HCT116 (cell line): ENCODE results near the gene FAM210B. TPM values are rescaled to one million over a fixed set of nuclear protein-coding genes. Genes with fewer than 3 reads are reported as not detected.

ENCODE experiments used
- ATAC-seq: fragments of 200-7000 bp; cut with Tn5 transposase; 2 replicates; pipeline ENCODE4 v1.9.1; 2020; ENCODE audit warnings: mild to moderate bottlenecking, moderate library complexity
- BruUV-seq: library from RNA; stranded (reverse); fragments of 400-500 nt; replicated peaks from 2 replicates; lab custom pipeline; 2021; lab: Mats Ljungman, UMichigan
- CTCF ChIA-PET: fragments of 300-600 bp; sonication (Branson Sonifier 250); formaldehyde crosslinking; loops from one replicate; lab custom pipeline; 2021; ENCODE audit warnings: antibody characterized with exemption; lab: Charles Lee
- POLR2A ChIA-PET: fragments of 300-600, 350-600 bp; sonication (Branson Sonifier 250); formaldehyde crosslinking; loops from one replicate; lab custom pipeline; 2021; ENCODE audit warnings: antibody characterized with exemption; lab: Charles Lee
- RAD21 ChIA-PET, 2 experiments: fragments of 300-600 bp; sonication (Branson Sonifier 250); formaldehyde crosslinking; loops; one replicate each; lab custom pipeline; 2023; ENCODE audit warnings: low total read pairs in 2 of 2; ENCODE audit not compliant: uncharacterized antibody in 2 of 2, unreplicated experiment in 2 of 2, low non-redundant PET in 1 of 2; lab: Charles Lee
- DNase-seq: peaks from one replicate; pipeline ENCODE4 v3.0.0-alpha.2; 2010; ENCODE audit warnings: low read depth, low spot score
- H2AFZ ChIP-seq: fragments of 200-600 bp; shearing (Covaris generic), sonication (generic); 2 replicates; pipeline ENCODE4 v1.6.1; 2017; ENCODE audit warnings: low read depth, mixed run types, mixed read lengths, antibody characterized with exemption, low read length; ENCODE audit not compliant: poor library complexity, severe bottlenecking
- H3K27ac ChIP-seq: 2 replicates; pipeline ENCODE4 v1.5.1; 2012; ENCODE audit warnings: low read depth, low read length
- H3K27me3 ChIP-seq: fragments of 200-600 bp; sonication (generic); 2 replicates; pipeline ENCODE4 v1.6.1; 2016; ENCODE audit warnings: mixed run types, low read length, mixed read lengths; ENCODE audit not compliant: insufficient read depth
- H3K36me3 ChIP-seq, 2 experiments: fragments of 200-500 bp in 1 of 2; fragments of 200-600 bp in 1 of 2; sonication (Bioruptor generic) in 1 of 2; sonication (generic) in 1 of 2; 2 replicates each; pipeline versions ENCODE4 v1.5.1 to v1.6.1; 2014 to 2016; ENCODE audit warnings: low read length in 2 of 2, inconsistent platforms in 1 of 2, mixed read lengths in 1 of 2, mixed run types in 1 of 2; ENCODE audit not compliant: insufficient read depth in 2 of 2, control insufficient read depth in 1 of 2
- H3K4me1 ChIP-seq, 2 experiments: fragments of 200-600 bp in 1 of 2; sonication (generic) in 1 of 2; 2 replicates each; pipeline versions ENCODE4 v1.5.1 to v1.6.1; 2012 to 2017; ENCODE audit warnings: low read length in 2 of 2, inconsistent platforms in 1 of 2, mild to moderate bottlenecking in 1 of 2, mixed read lengths in 1 of 2, mixed run types in 1 of 2, moderate library complexity in 1 of 2; ENCODE audit not compliant: insufficient read depth in 2 of 2, control insufficient read depth in 1 of 2
- H3K4me2 ChIP-seq: fragments of 200-600 bp; sonication (generic); 2 replicates; pipeline ENCODE4 v1.6.1; 2017; ENCODE audit warnings: mixed run types, low read length, mixed read lengths
- H3K4me3 ChIP-seq, 2 experiments: fragments of 200-600 bp in 1 of 2; sonication (generic) in 1 of 2; replicated peaks in 1 of 2; 2 replicates each; pipeline ENCODE4 v1.5.1; 2011 to 2016; ENCODE audit warnings: low read length in 2 of 2, control low read depth in 1 of 2, low read depth in 1 of 2, mild to moderate bottlenecking in 1 of 2, mixed read lengths in 1 of 2, mixed run types in 1 of 2
- H3K79me2 ChIP-seq: fragments of 200-600 bp; sonication (generic); 2 replicates; pipeline ENCODE4 v1.6.1; 2017; ENCODE audit warnings: mild to moderate bottlenecking, mixed run types, low read length, moderate library complexity, mixed read lengths; ENCODE audit not compliant: insufficient read depth
- H3K9ac ChIP-seq: fragments of 200-600 bp; sonication (generic); 2 replicates; pipeline ENCODE4 v1.6.1; 2016; ENCODE audit warnings: low read length, mixed read lengths
- H3K9me2 ChIP-seq: fragments of 200-600 bp; sonication (generic), shearing (Covaris generic); 2 replicates; pipeline ENCODE4 v1.6.1; 2017; ENCODE audit warnings: mixed run types, mild to moderate bottlenecking, moderate library complexity; ENCODE audit not compliant: insufficient read depth
- H3K9me3 ChIP-seq, 2 experiments: fragments of 200-500 bp in 1 of 2; fragments of 200-600 bp in 1 of 2; sonication (Bioruptor generic) in 1 of 2; sonication (generic) in 1 of 2; 2 replicates each; pipeline ENCODE4 v1.6.1; 2014 to 2017; ENCODE audit warnings: low read length in 2 of 2, mixed read lengths in 2 of 2, inconsistent platforms in 1 of 2, low read depth in 1 of 2, mild to moderate bottlenecking in 1 of 2, mixed run types in 1 of 2, moderate library complexity in 1 of 2; ENCODE audit not compliant: control insufficient read depth in 1 of 2, insufficient read depth in 1 of 2
- H4K20me1 ChIP-seq: fragments of 200-600 bp; sonication (generic), shearing (Covaris generic); 2 replicates; pipeline ENCODE4 v1.6.1; 2017; ENCODE audit warnings: mixed run types, mild to moderate bottlenecking, moderate library complexity; ENCODE audit not compliant: insufficient read depth
- CEBPB ChIP-seq: IDR thresholded peaks from 2 replicates; pipeline ENCODE4 v1.6.1; 2012; ENCODE audit warnings: low read depth
- EGR1 ChIP-seq: IDR thresholded peaks from 2 replicates; pipeline ENCODE4 v1.6.1; 2012; ENCODE audit warnings: low read depth
- MAX ChIP-seq: IDR thresholded peaks from 2 replicates; pipeline ENCODE4 v1.6.1; 2012
- POLR2A ChIP-seq: IDR thresholded peaks from 2 replicates; pipeline ENCODE4 v1.7.0; 2011; ENCODE audit warnings: borderline replicate concordance; ENCODE audit not compliant: insufficient read depth, insufficient read length; ENCODE audit errors: extremely low read depth
- POLR2AphosphoS5 ChIP-seq: IDR thresholded peaks from 2 replicates; pipeline ENCODE4 v1.6.1; 2011; ENCODE audit warnings: mild to moderate bottlenecking, low read depth, low read length, moderate library complexity
- REST ChIP-seq: IDR thresholded peaks from 2 replicates; pipeline ENCODE4 v1.6.1; 2012; ENCODE audit warnings: low read depth
- SP1 ChIP-seq: IDR thresholded peaks from 2 replicates; pipeline ENCODE4 v1.6.1; 2012; ENCODE audit warnings: low read depth
- SRF ChIP-seq: IDR thresholded peaks from 2 replicates; pipeline ENCODE4 v1.6.1; 2012; ENCODE audit warnings: low read depth
- TCF7L2 ChIP-seq: IDR thresholded peaks from 2 replicates; pipeline ENCODE4 v1.7.0; 2011; ENCODE audit warnings: borderline replicate concordance, inconsistent platforms; ENCODE audit not compliant: insufficient read depth, insufficient read length; ENCODE audit errors: extremely low read depth
- ZFX ChIP-seq: fragments of 450-650 bp; IDR thresholded peaks from 2 replicates; pipeline ENCODE4 v1.6.1; 2017
- intact Hi-C: fragments of 100-400 bp; cut with micrococcal nuclease; formaldehyde crosslinking; loops from 2 replicates; pipeline ENCODE4 v1.10.0; 2022
- total RNA-seq: library from RNA; stranded (reverse); gene quantifications from one replicate; pipeline ENCODE4 v1.2.1, GENCODE V29; 2021; ENCODE audit not compliant: unreplicated experiment

Gene FAM210B
- total RNA-seq, 1 experiment from 2014 or later = 12.0 TPM

- TF ChIP-seq REST (no peak), TCF7L2 (no peak), MAX (no peak), POLR2AphosphoS5 (no peak)
Observed at GRCh38 chr20:56386219-56386618, 27.4 kb downstream of the FAM210B start (continued).

- ChIA-PET CTCF (no interaction called here), POLR2A (no interaction called here), RAD21 (no interaction called here)
- BruUV-seq = no TSS peak
- Histone ChIP-seq H3K9ac (no peak overlapping the region), H3K4me2 (no peak overlapping the region), H3K9me2 (no peaks in the 10 kb centered on the region), H3K4me3 (no peak overlapping the region), H3K27me3 (no peaks in the 10 kb centered on the region), H3K27ac (no peak overlapping the region), H3K4me1 (peaks cover 8 to 14% of the 10 kb centered on the region in 2 experiments; a peak in 3 of 4 replicates), H3K36me3 (peaks cover 29 to 39% of the 10 kb centered on the region in 2 experiments), H4K20me1 (no peaks in the 10 kb centered on the region), H3K79me2 (peaks cover 95% of the 10 kb centered on the region)
- no peak for DNase-seq
- ATAC-seq = no peak
- intact Hi-C loops = no loop called here
- TF ChIP-seq ZFX (no peak), SP1 (no peak), EGR1 (no peak), CEBPB (no peak), POLR2A (no peak), SRF (no peak)
- TF ChIP-seq, all 23 proteins: peak for 0
- Histone ChIP-seq H3K9me3 (no peaks in the 10 kb centered on the region), H2AFZ (no peak overlapping the region)
Observed at GRCh38 chr20:56388882-56389281, 30.1 kb downstream of the FAM210B start.
